MM.1S (cell line): ENCODE measurements around the gene PKDCC.

ENCODE experiments used
- EZH2phosphoT487 ChIP-seq: fragments of 300-600 bp; sonication (generic); IDR thresholded peaks from 2 replicates; pipeline ENCODE4 v1.6.1; 2018; ENCODE audit warnings: antibody characterized with exemption, low read length
- TF ChIP-seq, protein P1 (sequence below): fragments of 300-600 bp; sonication (generic); IDR thresholded peaks from 2 replicates; pipeline ENCODE4 v1.5.1; 2016; ENCODE audit warnings: antibody characterized with exemption, low read length, mixed read lengths

DNA sequence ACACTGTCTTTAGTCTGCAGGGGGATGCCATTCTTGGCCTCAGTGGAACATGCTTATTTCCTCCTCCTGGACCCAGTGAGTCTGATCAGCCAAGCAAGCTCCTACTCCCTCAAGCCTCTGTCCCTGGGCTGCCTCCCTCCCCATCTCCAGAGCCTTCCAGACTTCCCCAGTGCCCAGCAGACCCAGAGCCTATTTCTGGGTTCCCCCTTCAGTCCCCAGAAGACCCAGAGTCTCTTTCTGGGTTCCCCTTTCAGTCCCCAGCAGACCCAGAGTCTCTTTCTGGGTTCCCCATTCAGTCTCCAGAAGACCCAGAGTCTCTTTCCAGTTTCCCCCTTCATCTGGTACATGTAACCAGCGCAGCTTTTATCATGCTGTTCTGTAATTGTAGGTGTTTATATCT lies 17.0 kb upstream of the PKDCC start:
- TF ChIP-seq, protein P1, sequence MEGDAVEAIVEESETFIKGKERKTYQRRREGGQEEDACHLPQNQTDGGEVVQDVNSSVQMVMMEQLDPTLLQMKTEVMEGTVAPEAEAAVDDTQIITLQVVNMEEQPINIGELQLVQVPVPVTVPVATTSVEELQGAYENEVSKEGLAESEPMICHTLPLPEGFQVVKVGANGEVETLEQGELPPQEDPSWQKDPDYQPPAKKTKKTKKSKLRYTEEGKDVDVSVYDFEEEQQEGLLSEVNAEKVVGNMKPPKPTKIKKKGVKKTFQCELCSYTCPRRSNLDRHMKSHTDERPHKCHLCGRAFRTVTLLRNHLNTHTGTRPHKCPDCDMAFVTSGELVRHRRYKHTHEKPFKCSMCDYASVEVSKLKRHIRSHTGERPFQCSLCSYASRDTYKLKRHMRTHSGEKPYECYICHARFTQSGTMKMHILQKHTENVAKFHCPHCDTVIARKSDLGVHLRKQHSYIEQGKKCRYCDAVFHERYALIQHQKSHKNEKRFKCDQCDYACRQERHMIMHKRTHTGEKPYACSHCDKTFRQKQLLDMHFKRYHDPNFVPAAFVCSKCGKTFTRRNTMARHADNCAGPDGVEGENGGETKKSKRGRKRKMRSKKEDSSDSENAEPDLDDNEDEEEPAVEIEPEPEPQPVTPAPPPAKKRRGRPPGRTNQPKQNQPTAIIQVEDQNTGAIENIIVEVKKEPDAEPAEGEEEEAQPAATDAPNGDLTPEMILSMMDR: no peak
- no peak for TF ChIP-seq EZH2phosphoT487
